HEK293 (cell line): Measurements from ENCODE around the gene ZFYVE19.

Experiments
- ZNF561 ChIP-seq: fragments of 450-650 bp; IDR thresholded peaks from 2 replicates; pipeline ENCODE4 v1.5.1; 2018; ENCODE audit warnings: missing biosample characterization, missing genetic modification characterization, borderline replicate concordance
- TF ChIP-seq, protein P1 (sequence below): fragments of 450-650 bp; formaldehyde crosslinking; IDR thresholded peaks from 2 replicates; pipeline ENCODE4 v1.5.1; 2016; ENCODE audit warnings: missing biosample characterization, missing genetic modification characterization

DNA sequence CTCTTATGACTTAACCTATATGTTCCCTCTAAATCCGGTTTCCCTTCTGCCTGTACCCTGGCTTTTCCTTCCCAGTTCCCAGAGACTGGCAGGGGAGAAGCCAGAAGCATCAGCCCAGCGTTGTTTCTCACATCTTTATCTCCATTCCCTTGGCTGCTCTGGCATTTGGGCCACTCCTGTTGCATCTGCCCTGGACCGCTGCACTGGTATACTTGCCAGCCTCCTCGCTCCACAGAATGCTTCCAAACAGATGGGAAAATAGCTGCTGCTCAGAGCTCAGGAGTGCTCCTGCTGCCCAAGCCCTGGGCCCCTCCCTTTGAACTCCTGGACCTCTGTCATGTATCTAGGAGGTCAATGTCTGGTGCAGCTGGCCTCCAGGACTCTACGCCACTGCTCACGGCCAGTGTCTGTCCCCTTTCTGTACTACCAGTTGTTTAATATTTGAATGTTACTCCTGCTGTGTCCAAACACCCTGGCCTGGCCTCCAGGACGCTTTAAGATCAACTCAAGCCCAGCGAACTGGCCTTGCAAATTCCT, 43.8 kb downstream of the ZFYVE19 start:
- no peak for TF ChIP-seq ZNF561 (tag by site-specific recombination)
- TF ChIP-seq, protein P1, sequence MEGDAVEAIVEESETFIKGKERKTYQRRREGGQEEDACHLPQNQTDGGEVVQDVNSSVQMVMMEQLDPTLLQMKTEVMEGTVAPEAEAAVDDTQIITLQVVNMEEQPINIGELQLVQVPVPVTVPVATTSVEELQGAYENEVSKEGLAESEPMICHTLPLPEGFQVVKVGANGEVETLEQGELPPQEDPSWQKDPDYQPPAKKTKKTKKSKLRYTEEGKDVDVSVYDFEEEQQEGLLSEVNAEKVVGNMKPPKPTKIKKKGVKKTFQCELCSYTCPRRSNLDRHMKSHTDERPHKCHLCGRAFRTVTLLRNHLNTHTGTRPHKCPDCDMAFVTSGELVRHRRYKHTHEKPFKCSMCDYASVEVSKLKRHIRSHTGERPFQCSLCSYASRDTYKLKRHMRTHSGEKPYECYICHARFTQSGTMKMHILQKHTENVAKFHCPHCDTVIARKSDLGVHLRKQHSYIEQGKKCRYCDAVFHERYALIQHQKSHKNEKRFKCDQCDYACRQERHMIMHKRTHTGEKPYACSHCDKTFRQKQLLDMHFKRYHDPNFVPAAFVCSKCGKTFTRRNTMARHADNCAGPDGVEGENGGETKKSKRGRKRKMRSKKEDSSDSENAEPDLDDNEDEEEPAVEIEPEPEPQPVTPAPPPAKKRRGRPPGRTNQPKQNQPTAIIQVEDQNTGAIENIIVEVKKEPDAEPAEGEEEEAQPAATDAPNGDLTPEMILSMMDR (tag by site-specific recombination), result no peak
